K562 (cell line): ENCODE measurements around the gene IL7R. TPM values are rescaled to one million over a fixed set of nuclear protein-coding genes. Genes with fewer than 3 reads are reported as not detected.

Experiments
- ATAC-seq: fragments of 200-7000 bp; cut with Tn5 transposase; 3 replicates; pipeline ENCODE4 v1.9.1; 2020; ENCODE audit warnings: moderate library complexity
- BruUV-seq: library from RNA; stranded (reverse); fragments of 400-500 nt; replicated peaks from 2 replicates; lab custom pipeline; 2021; lab: Mats Ljungman, UMichigan
- CTCF ChIA-PET: fragments of 300-600 bp; formaldehyde crosslinking; extraction: SDS; loops from one replicate; lab custom pipeline; 2021; ENCODE audit warnings: low intra/inter-chr PET ratio; lab: Yijun Ruan, JAX
- POLR2A ChIA-PET: fragments of 300-600, 350-650 bp; sonication (Branson Sonifier 250); formaldehyde crosslinking; extraction: SDS; loops from one replicate; lab custom pipeline; 2021; ENCODE audit warnings: antibody characterized with exemption, inconsistent platforms; lab: Yijun Ruan, JAX
- DNase-seq, 4 experiments: peaks; one replicate each; pipeline versions ENCODE4 v3.0.0 to v3.0.0-alpha.2; 2011 to 2018; ENCODE audit warnings: low spot score in 3 of 4, mixed read lengths in 3 of 4; ENCODE audit errors: extremely low read depth in 1 of 4
- FAIRE-seq: peaks from 2 replicates; lab custom pipeline; 2011; peaks lifted over from hg19 to GRCh38; lab: Jason Lieb, UNC
- H2AFZ ChIP-seq: 2 replicates; pipeline ENCODE4 v1.6.0; 2011; ENCODE audit warnings: low read depth, low read length, control low read depth, inconsistent platforms
- H3K27ac ChIP-seq: fragments of 200-600 bp; 3 replicates; pipeline ENCODE4 v1.8.0; 2011; ENCODE audit warnings: low read depth, mild to moderate bottlenecking, control low read depth, inconsistent platforms, low read length, moderate library complexity, mixed read lengths; ENCODE audit errors: extremely low read depth
- H3K27me3 ChIP-seq, 2 experiments: fragments of 300-600 bp in 1 of 2; 2 replicates in 1 of 2; 3 replicates in 1 of 2; pipeline versions ENCODE4 v1.6.0 to v1.8.0; 2011; ENCODE audit warnings: inconsistent platforms in 2 of 2, low read length in 2 of 2, mild to moderate bottlenecking in 1 of 2, mixed read lengths in 1 of 2, moderate library complexity in 1 of 2; ENCODE audit not compliant: control insufficient read depth in 2 of 2, insufficient read depth in 2 of 2
- H3K36me3 ChIP-seq: fragments of 300-600 bp; 3 replicates; pipeline ENCODE4 v1.8.0; 2011; ENCODE audit warnings: mild to moderate bottlenecking, low read length, inconsistent platforms; ENCODE audit not compliant: control insufficient read depth, insufficient read depth
- H3K4me1 ChIP-seq, 2 experiments: fragments of 200-600 bp in 1 of 2; replicated peaks in 1 of 2; 2 replicates in 1 of 2; 3 replicates in 1 of 2; pipeline versions ENCODE4 v1.5.1 to v1.8.0; 2011; ENCODE audit warnings: inconsistent platforms in 2 of 2, low read length in 2 of 2, mild to moderate bottlenecking in 1 of 2, mixed read lengths in 1 of 2, moderate library complexity in 1 of 2; ENCODE audit not compliant: control insufficient read depth in 2 of 2, insufficient read depth in 2 of 2
- H3K4me2 ChIP-seq: 2 replicates; pipeline ENCODE4 v1.6.1; 2011; ENCODE audit warnings: low read length, control low read depth, inconsistent platforms, mixed read lengths; ENCODE audit not compliant: insufficient read depth
- H3K4me3 ChIP-seq: fragments of 200-600 bp; sonication (generic), shearing (Covaris generic); 2 replicates; pipeline ENCODE4 v1.5.1; 2016; ENCODE audit warnings: control low read depth, inconsistent platforms
- H3K79me2 ChIP-seq: fragments of 200-600 bp; 3 replicates; pipeline ENCODE4 v1.8.0; 2011; ENCODE audit warnings: low read length, inconsistent platforms; ENCODE audit not compliant: control insufficient read depth, insufficient read depth
- H3K9ac ChIP-seq, 2 experiments: 2 replicates each; pipeline versions ENCODE4 v1.6.0 to v1.6.1; 2011; ENCODE audit warnings: low read depth in 2 of 2, low read length in 2 of 2, control low read depth in 1 of 2, inconsistent platforms in 1 of 2, mild to moderate bottlenecking in 1 of 2, mixed read lengths in 1 of 2; ENCODE audit not compliant: insufficient read depth in 1 of 2
- H3K9me1 ChIP-seq: one replicate; pipeline ENCODE4 v1.6.0; 2011; ENCODE audit warnings: inconsistent platforms, mild to moderate bottlenecking, low read length, moderate library complexity; ENCODE audit not compliant: control insufficient read depth, insufficient read depth
- H3K9me3 ChIP-seq: replicated peaks from 2 replicates; pipeline ENCODE4 v1.5.1; 2011; ENCODE audit warnings: low read depth, low read length, inconsistent platforms; ENCODE audit not compliant: control insufficient read depth, insufficient read depth
- H4K20me1 ChIP-seq: replicated peaks from 2 replicates; pipeline ENCODE4 v1.6.1; 2011; ENCODE audit warnings: low read length, inconsistent platforms, mixed read lengths; ENCODE audit not compliant: control insufficient read depth, insufficient read depth
- GTF2A2 ChIP-seq: IDR thresholded peaks from 2 replicates; pipeline ENCODE4 v1.6.1; 2016; ENCODE audit warnings: mild to moderate bottlenecking, missing genetic modification characterization, missing compliant biosample characterization
- HDAC8 ChIP-seq: fragments of 450-650 bp; IDR thresholded peaks from 2 replicates; pipeline ENCODE4 v1.6.1; 2016; ENCODE audit warnings: mild to moderate bottlenecking, missing genetic modification characterization, moderate library complexity, missing compliant biosample characterization
- RBFOX2 ChIP-seq: fragments of 200-400 bp; formaldehyde crosslinking; IDR thresholded peaks from 2 replicates; pipeline ENCODE4 v1.6.1; 2017; ENCODE audit warnings: low read depth, mild to moderate bottlenecking, low read length, moderate library complexity
- TCF7 ChIP-seq: sonication (generic); IDR thresholded peaks from 2 replicates; pipeline ENCODE4 v1.6.1; 2016; ENCODE audit warnings: antibody characterized with exemption, borderline replicate concordance
- U2AF1 ChIP-seq: fragments of 200-400 bp; formaldehyde crosslinking; optimal IDR thresholded peaks from 2 replicates; pipeline ENCODE3; 2017; ENCODE audit warnings: mild to moderate bottlenecking, low read depth, low read length, moderate library complexity
- ZHX1 ChIP-seq: fragments of 150-350 bp; conservative IDR thresholded peaks from 2 replicates; pipeline ENCODE4 v1.6.1; 2014; ENCODE audit warnings: low read length
- WGBS: fragments of 100-300 bp; shearing (Covaris generic); methylation state at CpG from one replicate; pipeline ENCODE4 v1.1.6; 2016; ENCODE audit warnings: low coverage, mixed read lengths; ENCODE audit not compliant: insufficient coverage; ENCODE audit errors: missing lambda C conversion rate; 5-methylcytosine and 5-hydroxymethylcytosine counted together
- in situ Hi-C: fragments of 300-500 bp; cut with MboI; formaldehyde crosslinking; loops from 4 replicates; pipeline ENCODE4 v1.15.0; 2018; ENCODE audit warnings: inconsistent platforms, mixed read lengths
- intact Hi-C: fragments of 100-400 bp; cut with micrococcal nuclease; formaldehyde crosslinking; loops from 2 replicates; pipeline ENCODE4 v1.14.2; 2022
- polyA plus RNA-seq, 8 experiments: library from polyadenylated mRNA; depleted of rRNA in 4 of 8; stranded (reverse) in 5 of 8; unstranded in 3 of 8; fragments of >200 nt; fragmentation: Nextera tagmentation in 2 of 8; fragmentation: Illumina TruSeq in 1 of 8; extraction: Ambion mirVana in 2 of 8; extraction: Trizol in 1 of 8; gene quantifications; 2 replicates each; pipeline versions ENCODE4 v1.2.1 to v1.2.3, GENCODE V29; 2011 to 2014; ENCODE audit warnings: inconsistent platforms in 1 of 8, missing spikeins in 1 of 8
- total RNA-seq, 7 experiments: library from RNA; depleted of rRNA in 6 of 7; stranded (reverse); fragments of >200 nt in 6 of 7; fragmentation: Illumina TruSeq in 2 of 7; extraction: Trizol in 2 of 7; gene quantifications; 2 replicates each; pipeline versions ENCODE4 v1.2.1 to v1.2.3, GENCODE V29; 2011 to 2021; ENCODE audit warnings: low replicate concordance in 1 of 7
- TF ChIP-seq, protein P1 (sequence below): fragments of 450-650 bp; IDR thresholded peaks from 2 replicates; pipeline ENCODE4 v1.6.1; 2016; ENCODE audit warnings: antibody characterized with exemption
- TF ChIP-seq, protein P2 (sequence below): fragments of 450-650 bp; IDR thresholded peaks from 2 replicates; pipeline ENCODE4 v1.6.1; 2014; ENCODE audit warnings: low read depth, mild to moderate bottlenecking, moderate library complexity, borderline replicate concordance

The IL7R gene
- total and polyA plus RNA-seq, 9 of the 15 experiments (the other 6 are each of a cell fraction or from before 2014, with no cell fraction given) = 0.04 to 0.98 (median 0.09) TPM; not detected in 3

DNA sequence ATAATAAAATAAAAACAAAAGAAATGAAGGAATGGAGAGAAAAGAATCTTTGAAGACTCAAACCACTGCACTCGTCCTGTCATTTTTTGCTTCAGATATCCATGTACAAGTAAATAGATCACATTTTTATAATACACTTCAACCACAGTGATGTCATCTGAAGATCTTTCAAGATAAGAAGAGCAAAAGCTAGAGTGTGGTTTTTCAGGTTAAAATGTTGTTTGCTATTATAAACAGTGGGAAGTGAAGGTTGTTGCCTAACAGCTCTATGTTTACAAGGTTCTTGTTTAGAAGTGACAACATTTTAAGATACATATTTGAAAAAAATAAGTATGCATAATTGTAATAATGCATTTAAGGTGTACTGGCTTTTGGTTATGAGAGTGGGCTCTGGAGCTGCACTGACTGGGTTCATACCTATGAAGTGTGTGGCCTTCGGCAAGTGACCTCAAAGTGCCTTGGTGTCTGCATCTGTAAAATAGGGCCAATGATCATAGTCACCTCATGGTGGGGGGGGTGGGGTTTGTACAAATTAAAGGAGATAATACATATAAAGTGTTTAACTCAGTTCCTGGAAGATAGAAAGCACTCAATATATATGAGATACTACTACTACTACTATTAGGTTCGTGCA is 45.5 kb upstream of the IL7R start:
- ChIA-PET CTCF (no interaction called here), POLR2A (no interaction called here)
- no peak for TF ChIP-seq GTF2A2 (tag)
- no peak for TF ChIP-seq ZHX1
- TF ChIP-seq, protein P1, sequence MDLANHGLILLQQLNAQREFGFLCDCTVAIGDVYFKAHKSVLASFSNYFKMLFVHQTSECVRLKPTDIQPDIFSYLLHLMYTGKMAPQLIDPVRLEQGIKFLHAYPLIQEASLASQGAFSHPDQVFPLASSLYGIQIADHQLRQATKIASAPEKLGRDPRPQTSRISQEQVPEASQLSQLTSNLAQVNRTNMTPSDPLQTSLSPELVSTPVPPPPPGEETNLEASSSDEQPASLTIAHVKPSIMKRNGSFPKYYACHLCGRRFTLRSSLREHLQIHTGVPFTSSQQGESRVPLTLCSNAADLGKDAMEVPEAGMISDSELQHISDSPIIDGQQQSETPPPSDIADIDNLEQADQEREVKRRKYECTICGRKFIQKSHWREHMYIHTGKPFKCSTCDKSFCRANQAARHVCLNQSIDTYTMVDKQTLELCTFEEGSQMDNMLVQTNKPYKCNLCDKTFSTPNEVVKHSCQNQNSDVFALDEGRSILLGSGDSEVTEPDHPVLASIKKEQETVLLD = no peak
- no peak for TF ChIP-seq TCF7
- no peak for TF ChIP-seq HDAC8 (tag)
- TF ChIP-seq RBFOX2 = no peak
- TF ChIP-seq, protein P2, sequence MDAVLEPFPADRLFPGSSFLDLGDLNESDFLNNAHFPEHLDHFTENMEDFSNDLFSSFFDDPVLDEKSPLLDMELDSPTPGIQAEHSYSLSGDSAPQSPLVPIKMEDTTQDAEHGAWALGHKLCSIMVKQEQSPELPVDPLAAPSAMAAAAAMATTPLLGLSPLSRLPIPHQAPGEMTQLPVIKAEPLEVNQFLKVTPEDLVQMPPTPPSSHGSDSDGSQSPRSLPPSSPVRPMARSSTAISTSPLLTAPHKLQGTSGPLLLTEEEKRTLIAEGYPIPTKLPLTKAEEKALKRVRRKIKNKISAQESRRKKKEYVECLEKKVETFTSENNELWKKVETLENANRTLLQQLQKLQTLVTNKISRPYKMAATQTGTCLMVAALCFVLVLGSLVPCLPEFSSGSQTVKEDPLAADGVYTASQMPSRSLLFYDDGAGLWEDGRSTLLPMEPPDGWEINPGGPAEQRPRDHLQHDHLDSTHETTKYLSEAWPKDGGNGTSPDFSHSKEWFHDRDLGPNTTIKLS = no peak
- TF ChIP-seq U2AF1 = no peak
- no peaks in the 10 kb centered on the region for H4K20me1 ChIP-seq
- no peaks in the 10 kb centered on the region for H3K27me3 ChIP-seq
- H3K4me2 ChIP-seq = no peak overlapping the region
- ATAC-seq (no peak), DNase-seq (no peak), FAIRE-seq (no peak)
- no peak overlapping the region for H3K9ac ChIP-seq
- no peaks in the 10 kb centered on the region for H3K9me1 ChIP-seq
- intact Hi-C loops = no loop called here
- 2% methylated on average over 3 of the region's 3 CpGs for WGBS
- no peaks in the 10 kb centered on the region for H3K36me3 ChIP-seq
- BruUV-seq = no TSS peak
- H3K4me3 ChIP-seq = no peak overlapping the region
- in situ Hi-C loops = no loop called here
- no peaks in the 10 kb centered on the region for H3K4me1 ChIP-seq
- no peak overlapping the region for H3K27ac ChIP-seq
- H3K9me3 ChIP-seq = no peaks in the 10 kb centered on the region
- H2AFZ ChIP-seq = no peak overlapping the region
- no peaks in the 10 kb centered on the region for H3K79me2 ChIP-seq
